Dermis blood vessel endothelial cell (primary cell): Measurements from ENCODE around the gene CAST. TPM values are rescaled to one million over a fixed set of nuclear protein-coding genes. Genes with fewer than 3 reads are reported as not detected.
A peak's percentile ranks its signal among the peaks of the same experiment; 100 is the strongest.

Source experiments
- DNase-seq: peaks from one replicate; pipeline ENCODE4 v3.0.0; 2010
- total RNA-seq: library from RNA; depleted of rRNA; stranded (reverse); fragments of >200 nt; gene quantifications from 2 replicates; pipeline ENCODE4 v1.2.3, GENCODE V29; 2014

CAST gene
- total RNA-seq, 1 donor from 2014 or later: 123 TPM

- DNase-seq: no peak
Measured at GRCh38 chr5:96747720-96748119, 85.5 kb downstream of the CAST start.

- no peak for DNase-seq
Measured at GRCh38 chr5:96750110-96750822, 88.1 kb downstream of the CAST start.

GRCh38 chr5:96751203-96752169, 89.3 kb downstream of the CAST start:
- DNase-seq: no peak

GRCh38 chr5:96752341-96753016, 90.3 kb downstream of the CAST start:
- DNase-seq: peak; percentile 85

- DNase-seq: no peak
Measured at GRCh38 chr5:96753017-96753397, 90.8 kb downstream of the CAST start.

- peak; percentile 28 for DNase-seq
Measured at GRCh38 chr5:96753848-96754247, 91.7 kb downstream of the CAST start.

- DNase-seq: no peak
Measured at GRCh38 chr5:96755851-96756250, 93.7 kb downstream of the CAST start.

- no peak for DNase-seq
Measured at GRCh38 chr5:96756985-96757384, 94.8 kb downstream of the CAST start.

- DNase-seq: no peak
Measured at GRCh38 chr5:96758621-96759020, 96.4 kb downstream of the CAST start.

GRCh38 chr5:96761618-96762017, 99.4 kb downstream of the CAST start:
- no peak for DNase-seq

- DNase-seq: no peak
Measured at GRCh38 chr5:96763026-96763425, 100.8 kb downstream of the CAST start.

GRCh38 chr5:96765043-96765442, 102.9 kb downstream of the CAST start:
- DNase-seq: no peak

- DNase-seq: no peak
Measured at GRCh38 chr5:96768708-96769251, 106.6 kb downstream of the CAST start.

GRCh38 chr5:96771395-96771794, 109.2 kb downstream of the CAST start:
- DNase-seq: no peak

- DNase-seq: no peak
Measured at GRCh38 chr5:96772111-96772510, 109.9 kb downstream of the CAST start.

GRCh38 chr5:96772542-96772941, 110.4 kb downstream of the CAST start:
- no peak for DNase-seq

GRCh38 chr5:96775050-96775449, 112.9 kb downstream of the CAST start:
- no peak for DNase-seq

- DNase-seq: no peak
Measured at GRCh38 chr5:96775689-96776088, 113.5 kb downstream of the CAST start.

GRCh38 chr5:96776621-96777020, 114.4 kb downstream of the CAST start:
- DNase-seq: no peak

- no peak for DNase-seq
Measured at GRCh38 chr5:96778409-96778808, 116.2 kb downstream of the CAST start.

- DNase-seq: peak; percentile 49
Measured at GRCh38 chr5:96780626-96781025, 118.5 kb downstream of the CAST start.

- no peak for DNase-seq
Measured at GRCh38 chr5:96781031-96781971, 119.1 kb downstream of the CAST start.
